ENCODE measurements around the gene MRPS18A.
"Not testable (repeated sequence)": the region's sequence is repeated elsewhere in the genome, so short reads cannot be mapped to it uniquely, and the experiment has no call there.

DNA sequence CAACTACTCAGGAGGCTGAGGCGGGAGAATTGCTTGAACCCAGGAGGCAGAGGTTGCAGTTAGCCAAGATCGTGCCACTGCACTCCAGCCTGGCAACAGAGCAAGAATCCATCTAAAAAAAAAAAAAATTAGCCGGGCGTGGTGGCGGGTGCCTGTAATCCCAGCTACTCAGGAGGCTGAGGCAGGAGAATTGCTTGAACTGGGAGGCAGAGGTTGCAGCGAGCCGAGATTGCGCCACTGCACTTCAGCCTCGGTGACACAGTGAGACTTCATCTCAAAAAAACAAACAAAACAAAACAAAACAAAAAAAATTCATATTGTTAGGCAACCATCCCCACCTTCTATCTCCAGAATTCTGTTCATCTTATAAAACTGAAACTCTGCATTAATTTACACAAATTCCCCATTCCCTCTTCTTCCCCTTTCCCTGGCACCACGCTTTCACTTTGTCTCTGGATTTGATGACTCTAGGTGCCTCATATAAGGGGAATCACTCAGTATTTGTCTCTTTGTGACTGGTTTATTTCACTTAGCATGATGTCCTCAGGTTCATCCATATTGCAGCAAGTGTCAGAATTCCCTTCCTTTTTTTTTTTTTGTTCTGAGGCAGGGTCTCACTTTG lies 13.5 kb upstream of the MRPS18A start:
- TF ChIP-seq EZH2 (IDR thresholded peaks at IDR 0.05; ENCODE audit: borderline replicate concordance, low read length); CTCF (conservative IDR thresholded peaks at IDR 0.05 in 1 of 2, IDR thresholded peaks at IDR 0.05 in 1 of 2; ENCODE audit: extremely low read depth in 1 of 2, insufficient read depth in 1 of 2, low read depth in 1 of 2, low read length in 2 of 2): not testable (repeated sequence)
